Mesenchymal stem cell (in vitro differentiated cells and primary cell): ENCODE data around the gene BABAM2. TPM values are rescaled to one million over a fixed set of nuclear protein-coding genes. Genes with fewer than 3 reads are reported as not detected.

ENCODE experiments used
- DNase-seq: peaks from one replicate; pipeline ENCODE4 v3.0.0-alpha.2; 2013
- H2AFZ ChIP-seq: one replicate; pipeline ENCODE4 v1.6.1; 2013; ENCODE audit warnings: low read depth, mild to moderate bottlenecking, control low read depth, inconsistent platforms, low read length, moderate library complexity
- H2AK5ac ChIP-seq: 2 replicates; pipeline ENCODE4 v1.6.1; 2013; ENCODE audit warnings: low read length, moderate library complexity, mild to moderate bottlenecking, inconsistent platforms; ENCODE audit not compliant: severe bottlenecking
- H2BK120ac ChIP-seq: one replicate; pipeline ENCODE4 v1.6.1; 2013; ENCODE audit warnings: low read depth, mild to moderate bottlenecking, inconsistent platforms, low read length, moderate library complexity
- H2BK12ac ChIP-seq, 2 experiments: one replicate each; pipeline ENCODE4 v1.6.1; 2013; ENCODE audit warnings: inconsistent platforms in 2 of 2, low read length in 2 of 2, mild to moderate bottlenecking in 2 of 2, moderate library complexity in 2 of 2, control low read depth in 1 of 2
- H2BK15ac ChIP-seq: one replicate; pipeline ENCODE4 v1.6.1; 2013; ENCODE audit warnings: mild to moderate bottlenecking, low read depth, inconsistent platforms; ENCODE audit not compliant: poor library complexity, severe bottlenecking
- H2BK5ac ChIP-seq: 2 replicates; pipeline ENCODE4 v1.6.1; 2013; ENCODE audit warnings: low read depth, mild to moderate bottlenecking, low read length, control low read depth, inconsistent platforms; ENCODE audit not compliant: poor library complexity, severe bottlenecking
- H3K14ac ChIP-seq, 2 experiments: one replicate each; pipeline ENCODE4 v1.6.1; 2013; ENCODE audit warnings: inconsistent platforms in 2 of 2, low read length in 2 of 2, control low read depth in 1 of 2, mild to moderate bottlenecking in 1 of 2, moderate library complexity in 1 of 2
- H3K18ac ChIP-seq, 2 experiments: one replicate each; pipeline ENCODE4 v1.6.1; 2013; ENCODE audit warnings: inconsistent platforms in 2 of 2, low read length in 2 of 2, control low read depth in 1 of 2, low read depth in 1 of 2, mild to moderate bottlenecking in 1 of 2
- H3K23ac ChIP-seq, 2 experiments: one replicate each; pipeline ENCODE4 v1.6.1; 2013; ENCODE audit warnings: inconsistent platforms in 2 of 2, low read length in 2 of 2, mild to moderate bottlenecking in 2 of 2, moderate library complexity in 2 of 2, control low read depth in 1 of 2
- H3K27ac ChIP-seq: 2 replicates; pipeline ENCODE4 v1.5.1; 2013; ENCODE audit warnings: mild to moderate bottlenecking, moderate library complexity, low read length, control low read depth, inconsistent platforms; ENCODE audit not compliant: poor library complexity, severe bottlenecking
- H3K27me3 ChIP-seq, 2 experiments: 2 replicates each; pipeline versions ENCODE4 v1.6.1 to v1.7.0; 2013; ENCODE audit warnings: low read length in 2 of 2, mild to moderate bottlenecking in 2 of 2, moderate library complexity in 2 of 2, control low read depth in 1 of 2, inconsistent platforms in 1 of 2; ENCODE audit not compliant: control insufficient read depth in 1 of 2, insufficient read depth in 1 of 2
- H3K36me3 ChIP-seq, 2 experiments: 2 replicates each; pipeline versions ENCODE4 v1.6.1 to v1.7.0; 2013; ENCODE audit warnings: low read length in 2 of 2, control low read depth in 1 of 2, inconsistent platforms in 1 of 2, low read depth in 1 of 2, mild to moderate bottlenecking in 1 of 2; ENCODE audit not compliant: insufficient read depth in 2 of 2, control insufficient read depth in 1 of 2
- H3K4ac ChIP-seq, 2 experiments: one replicate each; pipeline ENCODE4 v1.6.1; 2013; ENCODE audit warnings: inconsistent platforms in 2 of 2, low read length in 2 of 2, mild to moderate bottlenecking in 2 of 2, moderate library complexity in 2 of 2, control low read depth in 1 of 2, low read depth in 1 of 2
- H3K4me1 ChIP-seq: 2 replicates; pipeline ENCODE4 v1.6.1; 2013; ENCODE audit warnings: low read depth, low read length, control low read depth; ENCODE audit not compliant: control insufficient read depth, insufficient read depth
- H3K4me2 ChIP-seq: 2 replicates; pipeline ENCODE4 v1.6.1; 2013; ENCODE audit warnings: low read length, mild to moderate bottlenecking, inconsistent platforms; ENCODE audit not compliant: poor library complexity, severe bottlenecking
- H3K4me3 ChIP-seq, 2 experiments: 2 replicates each; pipeline versions ENCODE4 v1.5.1 to v1.7.0; 2013; ENCODE audit warnings: low read length in 2 of 2, mild to moderate bottlenecking in 2 of 2, control low read depth in 1 of 2, low read depth in 1 of 2; ENCODE audit not compliant: insufficient read depth in 1 of 2
- H3K79me1 ChIP-seq: replicated peaks from 2 replicates; pipeline ENCODE4 v1.6.1; 2013; ENCODE audit warnings: mild to moderate bottlenecking, control low read depth, low read length, inconsistent platforms; ENCODE audit not compliant: poor library complexity, severe bottlenecking
- H3K9ac ChIP-seq: 2 replicates; pipeline ENCODE4 v1.7.0; 2013; ENCODE audit warnings: mild to moderate bottlenecking, low read length, moderate library complexity
- H3K9me3 ChIP-seq: 2 replicates; pipeline ENCODE4 v1.7.0; 2013; ENCODE audit warnings: mild to moderate bottlenecking, low read length; ENCODE audit not compliant: control insufficient read depth
- H4K8ac ChIP-seq: one replicate; pipeline ENCODE4 v1.6.1; 2013; ENCODE audit warnings: inconsistent platforms, mild to moderate bottlenecking, low read length, moderate library complexity
- H4K91ac ChIP-seq: one replicate; pipeline ENCODE4 v1.6.1; 2013; ENCODE audit warnings: mild to moderate bottlenecking, low read length, inconsistent platforms
- WGBS: methylation state at CpG from one replicate; pipeline ENCODE4 v1.1.7; 2013; ENCODE audit warnings: mixed read lengths; 5-methylcytosine and 5-hydroxymethylcytosine counted together
- small RNA-seq: library from polyadenylated mRNA; stranded (forward); fragments of <200 nt; extraction: miRNeasy Mini kit (QIAGEN cat#:217004); gene quantifications from one replicate; pipeline ENCODE3, GENCODE V24; 2013; ENCODE audit warnings: low read depth

BABAM2 gene

GRCh38 chr2:28387082-28387960 is 496.8 kb downstream of the BABAM2 start:
- H3K79me1 ChIP-seq = peaks cover 2% of the 10 kb centered on the region

More at GRCh38 chr2:28387082-28387960, 496.8 kb downstream of the BABAM2 start:
- Histone ChIP-seq H2BK12ac (peak overlapping the region; percentile 40 to 42), H3K9me3 (no peaks in the 10 kb centered on the region), H2AK5ac (peak overlapping the region; percentile 10), H3K14ac (no peak overlapping the region), H3K27me3 (no peaks in the 10 kb centered on the region), H3K9ac (no peak overlapping the region), H3K36me3 (no peaks in the 10 kb centered on the region), H2BK15ac (no peak overlapping the region), H2BK5ac (no peak overlapping the region), H2AFZ (no peak overlapping the region), H4K91ac (peak overlapping the region; percentile 0), H4K8ac (no peak overlapping the region), H2BK120ac (no peak overlapping the region), H3K4ac (peak overlapping the region in 1 of 2 experiments; percentile 52), H3K27ac (no peak overlapping the region), H3K4me3 (no peak overlapping the region), H3K18ac (peak overlapping the region in 1 of 2 experiments; percentile 61), H3K4me1 (peaks cover 21% of the 10 kb centered on the region), H3K4me2 (no peak overlapping the region), H3K23ac (no peak overlapping the region)
- WGBS = 40% methylated on average over 5 of the region's 6 CpGs
- no peak for DNase-seq

Small RNA genes lying within 50 kb of the gene (small RNA-seq; reads per million reads assigned to genes)
- gene MIR4263 = not detected
- not detected for gene RF02271
